HEK293T (cell line): ENCODE measurements around the gene GLOD4.

Experiments
- ELF4 ChIP-seq: fragments of 450-650 bp; IDR thresholded peaks from 2 replicates; pipeline ENCODE4 v1.6.1; 2017; ENCODE audit warnings: antibody characterized with exemption
- FOXM1 ChIP-seq: fragments of 450-650 bp; IDR thresholded peaks from 2 replicates; pipeline ENCODE4 v1.6.1; 2017; ENCODE audit warnings: mild to moderate bottlenecking, borderline replicate concordance
- NFRKB ChIP-seq: fragments of 450-650 bp; IDR thresholded peaks from 2 replicates; pipeline ENCODE4 v1.6.1; 2016; ENCODE audit warnings: mild to moderate bottlenecking, moderate library complexity
- SP1 ChIP-seq: fragments of 450-650 bp; IDR thresholded peaks from 2 replicates; pipeline ENCODE4 v1.6.1; 2017
- SUZ12 ChIP-seq: fragments of 450-650 bp; IDR thresholded peaks from 2 replicates; pipeline ENCODE4 v1.6.1; 2016; ENCODE audit warnings: mild to moderate bottlenecking
- ZNF384 ChIP-seq: fragments of 450-650 bp; IDR thresholded peaks from 2 replicates; pipeline ENCODE4 v1.6.1; 2016

GRCh38 chr17:759964-760363 is 22.1 kb downstream of the GLOD4 start:
- TF ChIP-seq ELF4 (no peak), FOXM1 (no peak), ZNF384 (no peak), NFRKB (no peak), SUZ12 (no peak), SP1 (no peak)
